Colonic mucosa (tissue), 4 donors: ENCODE measurements around the gene FAM131A. TPM values are rescaled to one million over a fixed set of nuclear protein-coding genes. Genes with fewer than 3 reads are reported as not detected.

Source experiments
- DNase-seq: peaks from one replicate; pipeline ENCODE4 v3.0.0-alpha.2; 2020
- H3K27ac ChIP-seq: fragments of 200-600 bp; one replicate; pipeline ENCODE4 v1.8.0; 2021
- H3K27me3 ChIP-seq: fragments of 200-600 bp; one replicate; pipeline ENCODE4 v1.8.0; 2021
- H3K36me3 ChIP-seq: fragments of 200-600 bp; one replicate; pipeline ENCODE4 v1.8.0; 2021
- H3K4me1 ChIP-seq: fragments of 200-600 bp; one replicate; pipeline ENCODE4 v1.8.0; 2021; ENCODE audit warnings: mild to moderate bottlenecking
- H3K4me3 ChIP-seq: fragments of 200-600 bp; one replicate; pipeline ENCODE4 v1.8.0; 2021
- H3K9ac ChIP-seq, 2 donors: one replicate each; pipeline ENCODE4 v1.7.0; 2013; ENCODE audit warnings: control low read depth in 2 of 2, low read depth in 2 of 2, low read length in 2 of 2
- H3K9me3 ChIP-seq: fragments of 200-600 bp; one replicate; pipeline ENCODE4 v1.8.0; 2021
- CTCF ChIP-seq: fragments of 200-600 bp; IDR thresholded peaks from one replicate; pipeline ENCODE4 v1.8.0; 2022; ENCODE audit warnings: antibody characterized with exemption, mild to moderate bottlenecking
- intact Hi-C: fragments of 100-400 bp; cut with DNase I; formaldehyde crosslinking; loops from one replicate; pipeline ENCODE4 v1.14.1; 2022
- total RNA-seq, 2 donors: library from RNA; stranded (reverse); fragmentation: NEBNext Ultra II Directional in 1 of 2; extraction: Animal tissue kit (Norgen Biotek cat#: 25700) in 1 of 2; gene quantifications; one replicate each; pipeline ENCODE4 v1.2.1, GENCODE V29; 2021
- donor health status: healthy.
- donor health status: DM: no; HTN: no; CAD: no.
- donor health status: DM: no; HTN: no; CAD: no.

The FAM131A gene
- total RNA-seq, 2 donors from 2014 or later, result 15.0 to 22.0 TPM

- H3K27me3 ChIP-seq, result no peaks in the 10 kb centered on the region
- no peak overlapping the region for H3K4me3 ChIP-seq
- H3K27ac ChIP-seq, result no peak overlapping the region
- H3K9ac ChIP-seq, result no peak overlapping the region
- no peaks in the 10 kb centered on the region for H3K4me1 ChIP-seq
- no peaks in the 10 kb centered on the region for H3K36me3 ChIP-seq
- intact Hi-C loops, result no loop called here
- DNase-seq, result no peak
- no peaks in the 10 kb centered on the region for H3K9me3 ChIP-seq
- TF ChIP-seq CTCF, result no peak
These were observed 52.0 kb downstream of the FAM131A start for GRCh38 chr3:184389384-184389783.

GRCh38 chr3:184389935-184390528 lies 52.6 kb downstream of the FAM131A start:
- Histone ChIP-seq H3K4me3 (no peak overlapping the region), H3K9me3 (no peaks in the 10 kb centered on the region), H3K27me3 (no peaks in the 10 kb centered on the region), H3K27ac (no peak overlapping the region), H3K9ac (no peak overlapping the region), H3K36me3 (no peaks in the 10 kb centered on the region), H3K4me1 (no peaks in the 10 kb centered on the region)
- no peak for TF ChIP-seq CTCF
- intact Hi-C loops, result no loop called here
- no peak for DNase-seq

- Histone ChIP-seq H3K9me3 (no peaks in the 10 kb centered on the region), H3K4me1 (no peaks in the 10 kb centered on the region), H3K9ac (no peak overlapping the region), H3K27me3 (no peaks in the 10 kb centered on the region), H3K36me3 (no peaks in the 10 kb centered on the region), H3K4me3 (no peak overlapping the region), H3K27ac (no peak overlapping the region)
- intact Hi-C loops, result no loop called here
- no peak for DNase-seq
- no peak for TF ChIP-seq CTCF
These were observed 53.9 kb downstream of the FAM131A start for GRCh38 chr3:184391266-184391665.

GRCh38 chr3:184395320-184395660 lies 57.9 kb downstream of the FAM131A start:
- Histone ChIP-seq H3K4me3 (no peak overlapping the region), H3K9ac (no peak overlapping the region), H3K36me3 (no peaks in the 10 kb centered on the region), H3K27me3 (no peaks in the 10 kb centered on the region), H3K27ac (no peak overlapping the region), H3K4me1 (no peaks in the 10 kb centered on the region), H3K9me3 (no peaks in the 10 kb centered on the region)
- TF ChIP-seq CTCF, result no peak
- intact Hi-C loops, result no loop called here
- DNase-seq, result no peak

Other genes with a start within 250 kb of the FAM131A start
- under 1 TPM; 0.13 to 0.52 TPM for gene HTR3E, start 240.5 kb upstream of the FAM131A start, total RNA-seq
- gene EIF2B5, start 202.2 kb upstream of the FAM131A start, total RNA-seq, result 10 to 100 TPM; 36.0 to 58.3 TPM
- gene DVL3, start 182.2 kb upstream of the FAM131A start, total RNA-seq, result 10 to 100 TPM; 60.8 to 64.6 TPM
- gene AP2M1, start 162.7 kb upstream of the FAM131A start, total RNA-seq, result 100 to 1,000 TPM; 206 to 255 TPM
- 10 to 100 TPM; 54.6 to 82.4 TPM for gene ABCF3, start 151.4 kb upstream of the FAM131A start, total RNA-seq
- gene VWA5B2, start 108.0 kb upstream of the FAM131A start, total RNA-seq, result 1 to 10 TPM; 2.1 to 2.3 TPM
- 10 to 100 TPM; 25.1 to 78.9 TPM for gene ALG3, start 88.6 kb upstream of the FAM131A start, total RNA-seq
- gene EEF1AKMT4, start 87.9 kb upstream of the FAM131A start, total RNA-seq, result 10 to 100 TPM in 1 of 2 donors, 1 to 10 TPM in 1; 4.1 to 11.7 TPM
- under 1 TPM in 1 of 2 donors, not detected in 1; 0.19 TPM for gene CAMK2N2, start 76.0 kb upstream of the FAM131A start, total RNA-seq
- under 1 TPM in 1 of 2 donors, not detected in 1; 0.37 TPM for gene ECE2, start 61.6 kb upstream of the FAM131A start, total RNA-seq
- 100 to 1,000 TPM; 166 to 298 TPM for gene PSMD2, start 38.4 kb upstream of the FAM131A start, total RNA-seq
- gene EIF4G1, start 23.0 kb upstream of the FAM131A start, total RNA-seq, result 100 to 1,000 TPM; 263 to 524 TPM
- 10 to 100 TPM; 61.1 to 71.6 TPM for gene CLCN2, start 24.0 kb downstream of the FAM131A start, total RNA-seq
- gene POLR2H, start 24.1 kb downstream of the FAM131A start, total RNA-seq, result 100 to 1,000 TPM in 1 of 2 donors, 10 to 100 TPM in 1; 98.2 to 130 TPM
- gene THPO, start 40.6 kb downstream of the FAM131A start, total RNA-seq, result under 1 TPM in 1 of 2 donors, not detected in 1; 0.17 TPM
- 1 to 10 TPM; 2.0 TPM for gene CHRD, start 42.5 kb downstream of the FAM131A start, total RNA-seq
- 10 to 100 TPM; 40.1 to 64.2 TPM for gene EPHB3, start 224.2 kb downstream of the FAM131A start, total RNA-seq